Fibroblast of lung (primary cell): ENCODE measurements around the gene PALLD. TPM values are rescaled to one million over a fixed set of nuclear protein-coding genes. Genes with fewer than 3 reads are reported as not detected.

Experiments
- DNase-seq, 2 donors: peaks; one replicate each; pipeline versions ENCODE4 v3.0.0 to v3.0.0-alpha.2; 2010; ENCODE audit warnings: low read depth in 2 of 2
- H2AFZ ChIP-seq: 2 replicates; pipeline ENCODE4 v1.5.1; 2012; ENCODE audit warnings: low read length, control low read depth, inconsistent platforms
- H3K27ac ChIP-seq: 2 replicates; pipeline ENCODE4 v1.5.1; 2011; ENCODE audit warnings: low read length, control low read depth; ENCODE audit not compliant: insufficient read depth
- H3K27me3 ChIP-seq: 2 replicates; pipeline ENCODE4 v1.5.1; 2011; ENCODE audit warnings: mild to moderate bottlenecking, low read length; ENCODE audit not compliant: control insufficient read depth, insufficient read depth
- H3K36me3 ChIP-seq: 2 replicates; pipeline ENCODE4 v1.5.1; 2011; ENCODE audit warnings: low read length; ENCODE audit not compliant: control insufficient read depth, insufficient read depth
- H3K4me1 ChIP-seq: 2 replicates; pipeline ENCODE4 v1.5.1; 2011; ENCODE audit warnings: low read length; ENCODE audit not compliant: control insufficient read depth, insufficient read depth; ENCODE audit errors: extremely low read depth
- H3K4me2 ChIP-seq: 2 replicates; pipeline ENCODE4 v1.5.1; 2011; ENCODE audit warnings: low read length, control low read depth; ENCODE audit not compliant: insufficient read depth; ENCODE audit errors: extremely low read depth
- H3K4me3 ChIP-seq, 4 experiments: fragments of 200-600 bp in 1 of 4; sonication (generic) in 1 of 4; replicated peaks in 1 of 4; 2 replicates each; pipeline ENCODE4 v1.5.1; 2011 to 2016; ENCODE audit warnings: low read length in 4 of 4, low read depth in 3 of 4, mild to moderate bottlenecking in 3 of 4, control low read depth in 2 of 4, inconsistent platforms in 1 of 4, mixed read lengths in 1 of 4; ENCODE audit not compliant: insufficient read depth in 1 of 4; ENCODE audit errors: control extremely low read depth in 1 of 4
- H3K79me2 ChIP-seq: 2 replicates; pipeline ENCODE4 v1.5.1; 2012; ENCODE audit warnings: mild to moderate bottlenecking, low read length, inconsistent platforms; ENCODE audit not compliant: control insufficient read depth, insufficient read depth
- H3K9ac ChIP-seq: 2 replicates; pipeline ENCODE4 v1.5.1; 2011; ENCODE audit warnings: mild to moderate bottlenecking, low read length, control low read depth; ENCODE audit not compliant: insufficient read depth
- H3K9me3 ChIP-seq: 2 replicates; pipeline ENCODE4 v1.5.1; 2012; ENCODE audit warnings: low read depth, low read length; ENCODE audit not compliant: control insufficient read depth, insufficient read depth
- H4K20me1 ChIP-seq: 2 replicates; pipeline ENCODE4 v1.5.1; 2011; ENCODE audit warnings: low read length; ENCODE audit not compliant: control insufficient read depth, insufficient read depth; ENCODE audit errors: extremely low read depth
- EZH2 ChIP-seq: IDR thresholded peaks from 2 replicates; pipeline ENCODE4 v1.5.1; 2012; ENCODE audit warnings: low read length, control low read depth, mild to moderate bottlenecking; ENCODE audit errors: missing control alignments
- polyA plus RNA-seq, 2 donors: library from polyadenylated mRNA; depleted of rRNA in 1 of 2; stranded (reverse) in 1 of 2; unstranded in 1 of 2; fragments of >200 nt; gene quantifications; 2 replicates each; pipeline ENCODE4 v1.2.1, GENCODE V29; 2011 to 2012; ENCODE audit warnings: missing spikeins in 1 of 2
- total RNA-seq: library from RNA; depleted of rRNA; stranded (reverse); fragments of >200 nt; gene quantifications from 2 replicates; pipeline ENCODE4 v1.2.1, GENCODE V29; 2014
- TF ChIP-seq, protein P1 (sequence below), 2 donors: IDR thresholded peaks in 1 of 2; conservative IDR thresholded peaks in 1 of 2; 1 replicate in 1 of 2; 2 replicates in 1 of 2; pipeline ENCODE4 v1.5.1; 2011 to 2012; ENCODE audit warnings: low read length in 2 of 2, control low read depth in 1 of 2, inconsistent platforms in 1 of 2, low read depth in 1 of 2, mild to moderate bottlenecking in 1 of 2

The PALLD gene
- total and polyA plus RNA-seq, 2 donors (not counting 1 experiment from before 2014, with no cell fraction given): 200 to 205 TPM

DNA sequence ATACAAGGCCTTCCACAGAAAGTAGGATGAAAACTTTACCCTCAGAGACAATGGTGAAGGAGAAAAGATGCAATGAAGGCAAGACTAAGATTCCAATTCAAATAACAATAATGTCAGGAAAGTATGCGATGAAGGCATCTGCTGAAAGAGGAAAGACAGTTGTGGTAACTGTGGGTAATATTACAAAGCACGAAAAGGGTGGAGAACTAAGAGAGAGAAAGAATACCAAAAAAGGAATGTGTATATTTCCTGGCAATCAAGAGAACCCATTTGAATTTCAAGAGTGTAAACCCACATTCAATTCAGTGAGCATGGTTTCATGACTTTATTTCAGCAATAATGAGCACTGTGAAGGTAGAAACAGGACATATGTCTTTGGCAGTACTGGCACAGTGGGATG lies 225.5 kb downstream of the PALLD start:
- no peaks in the 10 kb centered on the region for H3K27me3 ChIP-seq
- H4K20me1 ChIP-seq: no peaks in the 10 kb centered on the region
- no peaks in the 10 kb centered on the region for H3K9me3 ChIP-seq
- DNase-seq: peak in 1 of 2 donors; percentile 56
- no peaks in the 10 kb centered on the region for H3K79me2 ChIP-seq
- peaks cover 14% of the 10 kb centered on the region for H3K4me1 ChIP-seq
- peak overlapping the region; percentile 38 for H2AFZ ChIP-seq
- no peak overlapping the region for H3K9ac ChIP-seq
- H3K4me3 ChIP-seq: no peak overlapping the region
- no peaks in the 10 kb centered on the region for H3K36me3 ChIP-seq
- H3K27ac ChIP-seq: peak overlapping the region; percentile 24
- TF ChIP-seq EZH2: no peak
- TF ChIP-seq, protein P1, sequence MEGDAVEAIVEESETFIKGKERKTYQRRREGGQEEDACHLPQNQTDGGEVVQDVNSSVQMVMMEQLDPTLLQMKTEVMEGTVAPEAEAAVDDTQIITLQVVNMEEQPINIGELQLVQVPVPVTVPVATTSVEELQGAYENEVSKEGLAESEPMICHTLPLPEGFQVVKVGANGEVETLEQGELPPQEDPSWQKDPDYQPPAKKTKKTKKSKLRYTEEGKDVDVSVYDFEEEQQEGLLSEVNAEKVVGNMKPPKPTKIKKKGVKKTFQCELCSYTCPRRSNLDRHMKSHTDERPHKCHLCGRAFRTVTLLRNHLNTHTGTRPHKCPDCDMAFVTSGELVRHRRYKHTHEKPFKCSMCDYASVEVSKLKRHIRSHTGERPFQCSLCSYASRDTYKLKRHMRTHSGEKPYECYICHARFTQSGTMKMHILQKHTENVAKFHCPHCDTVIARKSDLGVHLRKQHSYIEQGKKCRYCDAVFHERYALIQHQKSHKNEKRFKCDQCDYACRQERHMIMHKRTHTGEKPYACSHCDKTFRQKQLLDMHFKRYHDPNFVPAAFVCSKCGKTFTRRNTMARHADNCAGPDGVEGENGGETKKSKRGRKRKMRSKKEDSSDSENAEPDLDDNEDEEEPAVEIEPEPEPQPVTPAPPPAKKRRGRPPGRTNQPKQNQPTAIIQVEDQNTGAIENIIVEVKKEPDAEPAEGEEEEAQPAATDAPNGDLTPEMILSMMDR (conservative IDR thresholded peaks at IDR 0.05 in 1 of 2, IDR thresholded peaks at IDR 0.05 in 1 of 2; ENCODE audit: low read depth in 1 of 2, low read length in 2 of 2): no peak
- peak overlapping the region; percentile 61 for H3K4me2 ChIP-seq

DNA sequence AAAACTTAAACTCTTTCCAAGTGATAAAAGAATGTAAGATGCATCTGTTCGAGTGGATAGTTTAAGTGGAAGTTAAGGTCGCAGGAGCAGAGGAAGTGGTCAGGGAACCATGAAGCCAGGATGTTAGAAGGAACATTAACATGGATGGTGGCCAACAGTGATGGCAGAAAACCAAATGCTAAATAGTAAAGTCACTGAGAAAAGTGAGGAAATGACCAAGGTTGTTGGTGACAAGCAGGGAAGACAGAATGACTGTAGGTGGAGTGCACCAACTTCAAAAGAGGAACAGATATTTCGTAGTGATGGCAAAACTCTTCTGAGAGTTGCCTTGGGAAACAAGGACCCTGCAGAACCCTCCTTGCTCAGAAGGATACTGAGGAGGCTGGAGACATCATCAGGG lies 226.2 kb downstream of the PALLD start:
- Histone ChIP-seq H3K4me1 (peaks cover 12% of the 10 kb centered on the region), H3K4me3 (no peak overlapping the region), H3K4me2 (peak overlapping the region; percentile 61), H3K9me3 (no peaks in the 10 kb centered on the region), H3K36me3 (no peaks in the 10 kb centered on the region), H2AFZ (peak overlapping the region; percentile 38), H3K27ac (peak overlapping the region; percentile 24), H3K27me3 (no peaks in the 10 kb centered on the region), H4K20me1 (no peaks in the 10 kb centered on the region), H3K9ac (no peak overlapping the region), H3K79me2 (no peaks in the 10 kb centered on the region)
- TF ChIP-seq, protein P1 (conservative IDR thresholded peaks at IDR 0.05 in 1 of 2, IDR thresholded peaks at IDR 0.05 in 1 of 2; ENCODE audit: low read depth in 1 of 2, low read length in 2 of 2): no peak
- no peak for TF ChIP-seq EZH2
- DNase-seq: peak; percentile 76 to 77

DNA sequence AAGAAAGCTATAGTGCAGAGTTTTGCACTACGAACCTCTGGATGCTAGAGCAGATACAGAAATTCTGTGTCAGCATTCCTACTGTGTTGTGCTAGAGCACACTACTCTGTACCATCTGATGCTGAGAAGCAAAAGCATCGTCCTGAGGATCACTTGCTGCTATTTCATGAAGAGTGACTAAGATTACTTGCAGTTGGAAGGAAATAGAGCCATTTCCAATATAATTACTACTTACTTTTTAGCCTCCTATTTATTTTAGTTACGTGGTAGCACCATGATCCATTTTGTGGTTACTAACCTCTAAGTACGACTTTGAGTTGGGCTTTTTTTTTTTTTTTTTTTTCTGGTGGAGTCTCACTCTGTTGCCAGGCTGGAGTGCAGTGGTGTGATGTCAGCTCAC lies 226.7 kb downstream of the PALLD start:
- H3K4me2 ChIP-seq: no peak overlapping the region
- DNase-seq: peak in 1 of 2 donors; percentile 83
- no peak overlapping the region for H3K27ac ChIP-seq
- no peaks in the 10 kb centered on the region for H3K27me3 ChIP-seq
- no peaks in the 10 kb centered on the region for H3K9me3 ChIP-seq
- no peaks in the 10 kb centered on the region for H3K36me3 ChIP-seq
- no peak overlapping the region for H3K4me3 ChIP-seq
- H2AFZ ChIP-seq: no peak overlapping the region
- no peak overlapping the region for H3K9ac ChIP-seq
- TF ChIP-seq, protein P1 (conservative IDR thresholded peaks at IDR 0.05 in 1 of 2, IDR thresholded peaks at IDR 0.05 in 1 of 2; ENCODE audit: low read depth in 1 of 2, low read length in 2 of 2): no peak
- TF ChIP-seq EZH2: no peak
- no peaks in the 10 kb centered on the region for H3K79me2 ChIP-seq
- no peaks in the 10 kb centered on the region for H4K20me1 ChIP-seq
- peaks cover 12% of the 10 kb centered on the region for H3K4me1 ChIP-seq
